K562 (cell line): ENCODE data around the gene CAPN2. TPM values are rescaled to one million over a fixed set of nuclear protein-coding genes. Genes with fewer than 3 reads are reported as not detected.

Experiments used
- AFF1 ChIP-seq, 2 experiments: fragments of 450-650 bp; IDR thresholded peaks; 2 replicates each; pipeline ENCODE4 v1.6.1; 2018; ENCODE audit warnings: mild to moderate bottlenecking in 2 of 2, low read depth in 1 of 2; ENCODE audit not compliant: partially characterized antibody in 2 of 2
- CHD1 ChIP-seq: fragments of 200-600 bp; sonication (generic); IDR thresholded peaks from one replicate; pipeline ENCODE4 v1.6.1; 2012; ENCODE audit warnings: mild to moderate bottlenecking, moderate library complexity, low read length, inconsistent platforms
- COPS2 ChIP-seq: fragments of 450-650 bp; conservative IDR thresholded peaks from 2 replicates; pipeline ENCODE4 v1.6.1; 2016; ENCODE audit warnings: mild to moderate bottlenecking, moderate library complexity
- CREB1 ChIP-seq, 2 experiments: sonication (generic) in 1 of 2; formaldehyde crosslinking in 1 of 2; IDR thresholded peaks; 2 replicates each; pipeline versions ENCODE4 v1.6.1 to v1.8.0; 2012 to 2022; ENCODE audit warnings: inconsistent platforms in 1 of 2, mild to moderate bottlenecking in 1 of 2, missing genetic modification reagents in 1 of 2, moderate library complexity in 1 of 2
- CREM ChIP-seq: IDR thresholded peaks from 2 replicates; pipeline ENCODE4 v1.6.1; 2014; ENCODE audit warnings: antibody characterized with exemption, low read depth
- DACH1 ChIP-seq: fragments of 450-650 bp; IDR thresholded peaks from 2 replicates; pipeline ENCODE4 v1.6.1; 2018; ENCODE audit not compliant: partially characterized antibody
- EP300 ChIP-seq: IDR thresholded peaks from 2 replicates; pipeline ENCODE4 v1.6.1; 2012; ENCODE audit warnings: low read length, improper control_type of control experiment
- ETV1 ChIP-seq: fragments of 450-650 bp; conservative IDR thresholded peaks from 2 replicates; pipeline ENCODE4 v1.6.1; 2016; ENCODE audit warnings: missing genetic modification characterization, control low read depth, low read depth, missing compliant biosample characterization
- GTF2F1 ChIP-seq: IDR thresholded peaks from 2 replicates; pipeline ENCODE4 v1.6.1; 2011; ENCODE audit warnings: low read depth, low read length, improper control_type of control experiment
- IFI16 ChIP-seq: fragments of 250-450 bp; sonication (Bioruptor Pico); IDR thresholded peaks from 2 replicates; pipeline ENCODE4 v2.1.2; 2022; ENCODE audit warnings: mild to moderate bottlenecking, inconsistent platforms
- MAFF ChIP-seq: IDR thresholded peaks from 2 replicates; pipeline ENCODE4 v1.6.1; 2012; ENCODE audit warnings: low read length, improper control_type of control experiment
- MYC ChIP-seq, 2 experiments: fragments of 250-450 bp in 1 of 2; sonication (Bioruptor Pico) in 1 of 2; IDR thresholded peaks; 2 replicates each; pipeline versions ENCODE4 v1.5.1 to v1.6.1; 2012 to 2021; ENCODE audit warnings: low read depth in 2 of 2, borderline replicate concordance in 1 of 2, improper control_type of control experiment in 1 of 2, low read length in 1 of 2, mild to moderate bottlenecking in 1 of 2, moderate library complexity in 1 of 2
- NR2C2 ChIP-seq, 2 experiments: fragments of 200-800 bp in 1 of 2; sonication (Bioruptor generic) in 1 of 2; sonication (generic) in 1 of 2; formaldehyde crosslinking in 1 of 2; IDR thresholded peaks; 2 replicates each; pipeline versions ENCODE4 v1.6.1 to v1.8.0; 2016 to 2022; ENCODE audit warnings: mild to moderate bottlenecking in 1 of 2, missing compliant biosample characterization in 1 of 2, missing genetic modification characterization in 1 of 2, missing genetic modification reagents in 1 of 2
- OTX1 ChIP-seq: fragments of 450-650 bp; formaldehyde crosslinking; IDR thresholded peaks from 2 replicates; pipeline ENCODE4 v1.4.0; 2022; ENCODE audit warnings: mild to moderate bottlenecking
- PYGO2 ChIP-seq: fragments of 450-650 bp; IDR thresholded peaks from 2 replicates; pipeline ENCODE4 v1.6.1; 2016; ENCODE audit warnings: mild to moderate bottlenecking, missing genetic modification characterization, moderate library complexity, missing compliant biosample characterization
- RNF2 ChIP-seq: sonication (generic); IDR thresholded peaks from 2 replicates; pipeline ENCODE4 v1.6.1; 2016
- RUNX1 ChIP-seq: sonication (generic); IDR thresholded peaks from 2 replicates; pipeline ENCODE4 v1.6.1; 2016; ENCODE audit warnings: antibody characterized with exemption, low read depth
- SMARCA5 ChIP-seq: fragments of 450-650 bp; IDR thresholded peaks from 2 replicates; pipeline ENCODE4 v1.6.1; 2016
- SMARCB1 ChIP-seq: IDR thresholded peaks from 2 replicates; pipeline ENCODE4 v1.6.1; 2011; ENCODE audit warnings: improper control_type of control experiment, low read depth; ENCODE audit not compliant: insufficient read length
- TCF7L2 ChIP-seq: fragments of 150-350 bp; IDR thresholded peaks from 2 replicates; pipeline ENCODE4 v1.6.1; 2016; ENCODE audit warnings: low read depth, mild to moderate bottlenecking, low read length, moderate library complexity
- TCFL5 ChIP-seq: fragments of 250-450 bp; sonication (Bioruptor Pico); conservative IDR thresholded peaks from 2 replicates; pipeline ENCODE4 v1.6.1; 2021; ENCODE audit warnings: mild to moderate bottlenecking, moderate library complexity, matching md5 sums
- XRCC5 ChIP-seq: fragments of 200-400 bp; formaldehyde crosslinking; IDR thresholded peaks from 2 replicates; pipeline ENCODE4 v1.6.1; 2017; ENCODE audit warnings: low read depth, mild to moderate bottlenecking, low read length
- ZBTB49 ChIP-seq: sonication (generic); formaldehyde crosslinking; IDR thresholded peaks from 2 replicates; pipeline ENCODE4 v1.8.0; 2022; ENCODE audit warnings: missing genetic modification reagents, mild to moderate bottlenecking, borderline replicate concordance
- ZKSCAN3 ChIP-seq: fragments of 250-450 bp; sonication (Bioruptor Pico); IDR thresholded peaks from 2 replicates; pipeline ENCODE4 v1.4.0; 2020
- ZNF354B ChIP-seq: fragments of 250-450 bp; sonication (Bioruptor Pico); IDR thresholded peaks from 2 replicates; pipeline ENCODE4 v1.4.0; 2020
- polyA plus RNA-seq, 8 experiments: library from polyadenylated mRNA; depleted of rRNA in 4 of 8; stranded (reverse) in 5 of 8; unstranded in 3 of 8; fragments of >200 nt; fragmentation: Nextera tagmentation in 2 of 8; fragmentation: Illumina TruSeq in 1 of 8; extraction: Ambion mirVana in 2 of 8; extraction: Trizol in 1 of 8; gene quantifications; 2 replicates each; pipeline versions ENCODE4 v1.2.1 to v1.2.3, GENCODE V29; 2011 to 2014; ENCODE audit warnings: inconsistent platforms in 1 of 8, missing spikeins in 1 of 8
- total RNA-seq, 7 experiments: library from RNA; depleted of rRNA in 6 of 7; stranded (reverse); fragments of >200 nt in 6 of 7; fragmentation: Illumina TruSeq in 2 of 7; extraction: Trizol in 2 of 7; gene quantifications; 2 replicates each; pipeline versions ENCODE4 v1.2.1 to v1.2.3, GENCODE V29; 2011 to 2021; ENCODE audit warnings: low replicate concordance in 1 of 7

CAPN2 gene
- total and polyA plus RNA-seq, 9 of the 15 experiments (the other 6 are each of a cell fraction or from before 2014, with no cell fraction given): 24.6 to 157 (median 101) TPM

GRCh38 chr1:223784541-223784940 is 72.2 kb downstream of the CAPN2 start (continued):
- TF ChIP-seq MYC (IDR thresholded peaks at IDR 0.05; ENCODE audit: low read depth, low read length): no peak
- TF ChIP-seq MYC (CRISPR knock-in tag; IDR thresholded peaks at IDR 0.05; ENCODE audit: borderline replicate concordance, low read depth): no peak
- no peak for TF ChIP-seq RNF2
- TF ChIP-seq XRCC5: no peak
- TF ChIP-seq ZBTB49 (CRISPR knock-in tag): no peak
- no peak for TF ChIP-seq COPS2
- TF ChIP-seq ZKSCAN3: no peak
- no peak for TF ChIP-seq CREM
- TF ChIP-seq IFI16: peak; percentile 62; the same call in 1 of the 2 replicates
- TF ChIP-seq MAFF: no peak
- TF ChIP-seq PYGO2 (tag): peak; percentile 87
- no peak for TF ChIP-seq GTF2F1
- TF ChIP-seq NR2C2 (CRISPR knock-in tag; IDR thresholded peaks at IDR 0.05): no peak
- no peak; the same call in 1 of the 2 replicates for TF ChIP-seq NR2C2 (tag; IDR thresholded peaks at IDR 0.05)
- no peak for TF ChIP-seq ETV1 (tag)
- no peak for TF ChIP-seq SMARCB1
- no peak for TF ChIP-seq AFF1 (IDR thresholded peaks at IDR 0.05; ENCODE audit: low read depth in 1 of 2, partially characterized antibody in 2 of 2)
- no peak for TF ChIP-seq OTX1 (CRISPR knock-in tag)
- no peak for TF ChIP-seq TCF7L2
- TF ChIP-seq ZNF354B (CRISPR knock-in tag): 0 out of 2 replicates have a peak, but pooled peaks have one; percentile 12
- TF ChIP-seq EP300: no peak
- no peak for TF ChIP-seq CHD1
- no peak for TF ChIP-seq CREB1 (IDR thresholded peaks at IDR 0.05)
- TF ChIP-seq CREB1 (CRISPR knock-in tag; IDR thresholded peaks at IDR 0.05): no peak
- 0 out of 2 replicates have a peak, but pooled peaks have one; percentile 61 for TF ChIP-seq TCFL5 (CRISPR knock-in tag)
- TF ChIP-seq SMARCA5: no peak
- no peak for TF ChIP-seq RUNX1
- TF ChIP-seq DACH1: no peak
